GM19463 (cell line): Measurements from ENCODE around the gene PLPP7.
"Not testable (repeated sequence)": the region's sequence is repeated elsewhere in the genome, so short reads cannot be mapped to it uniquely, and the experiment has no call there.

Experiments used
- ATAC-seq: cut with Tn5 transposase; IDR thresholded peaks from one replicate; pipeline ENCODE4 v1.9.1; 2021; ENCODE audit warnings: mild to moderate bottlenecking, moderate library complexity; ENCODE audit not compliant: unreplicated experiment

PLPP7 gene

DNA sequence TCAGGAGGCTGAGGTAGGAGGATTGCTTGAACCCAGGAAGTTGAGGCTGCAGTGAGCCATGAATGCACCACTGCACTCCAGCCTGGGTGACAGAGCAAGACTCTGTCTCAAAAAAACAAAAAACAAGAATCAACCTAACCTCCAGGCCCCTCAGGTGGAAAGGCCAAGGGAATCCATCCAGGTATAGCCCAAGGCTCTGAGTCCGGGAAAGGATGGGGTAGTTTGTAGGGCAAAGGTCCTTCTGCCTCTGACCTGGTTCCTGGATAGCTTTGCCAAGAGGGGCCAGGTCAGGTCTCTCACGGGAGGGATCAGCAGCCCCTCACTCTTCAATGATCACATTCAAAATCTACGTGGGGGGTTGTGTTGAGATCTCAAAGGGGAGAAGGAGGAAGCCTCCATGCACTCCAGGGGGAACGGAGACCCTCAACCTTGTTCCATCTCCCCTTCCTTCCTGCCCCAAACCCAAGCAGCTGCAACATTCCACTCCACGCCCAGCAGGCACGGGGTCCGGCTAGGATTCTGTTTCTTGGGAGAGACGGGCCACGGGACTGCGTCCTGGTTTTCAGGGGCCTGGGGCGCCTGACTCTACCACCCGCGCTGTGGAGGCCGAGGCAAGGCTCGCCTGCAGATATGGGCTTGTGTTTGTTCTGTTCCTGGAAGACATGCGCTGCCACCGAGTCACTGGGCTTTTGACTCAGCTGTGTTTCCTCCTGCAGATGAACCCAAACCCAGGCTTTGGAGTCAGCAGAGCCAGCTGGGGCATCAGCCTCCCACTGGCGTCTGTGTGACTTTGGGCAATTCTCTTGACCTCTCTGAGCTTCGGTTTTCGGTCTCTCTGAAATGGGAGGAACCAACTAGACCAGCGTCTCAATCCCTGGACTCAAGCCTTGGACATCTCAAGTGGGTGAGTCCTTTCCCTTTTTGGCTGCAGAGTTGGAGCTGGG lies 35.5 kb downstream of the PLPP7 start:
- ATAC-seq, result no peak

DNA sequence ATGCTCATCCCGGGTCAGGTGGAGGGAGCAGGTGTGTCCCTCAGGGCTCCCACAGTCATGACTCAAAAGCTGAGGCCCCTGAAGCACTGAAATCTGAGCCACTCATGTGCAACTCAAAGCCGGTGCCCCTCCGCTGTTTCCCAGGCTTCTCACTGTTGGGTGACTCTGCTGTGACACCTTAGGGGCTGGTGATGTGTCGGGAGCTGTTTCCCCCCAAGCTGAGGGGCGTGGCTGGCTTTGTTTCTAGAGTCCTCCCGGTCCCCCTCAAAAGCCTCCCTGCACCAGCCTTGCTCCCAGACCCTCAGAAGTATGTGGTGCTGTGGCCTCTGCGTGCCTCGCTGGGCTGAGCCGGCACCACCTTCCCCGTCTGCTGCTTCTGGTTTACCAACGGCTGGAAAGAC lies 39.7 kb downstream of the PLPP7 start:
- ATAC-seq, result no peak

DNA sequence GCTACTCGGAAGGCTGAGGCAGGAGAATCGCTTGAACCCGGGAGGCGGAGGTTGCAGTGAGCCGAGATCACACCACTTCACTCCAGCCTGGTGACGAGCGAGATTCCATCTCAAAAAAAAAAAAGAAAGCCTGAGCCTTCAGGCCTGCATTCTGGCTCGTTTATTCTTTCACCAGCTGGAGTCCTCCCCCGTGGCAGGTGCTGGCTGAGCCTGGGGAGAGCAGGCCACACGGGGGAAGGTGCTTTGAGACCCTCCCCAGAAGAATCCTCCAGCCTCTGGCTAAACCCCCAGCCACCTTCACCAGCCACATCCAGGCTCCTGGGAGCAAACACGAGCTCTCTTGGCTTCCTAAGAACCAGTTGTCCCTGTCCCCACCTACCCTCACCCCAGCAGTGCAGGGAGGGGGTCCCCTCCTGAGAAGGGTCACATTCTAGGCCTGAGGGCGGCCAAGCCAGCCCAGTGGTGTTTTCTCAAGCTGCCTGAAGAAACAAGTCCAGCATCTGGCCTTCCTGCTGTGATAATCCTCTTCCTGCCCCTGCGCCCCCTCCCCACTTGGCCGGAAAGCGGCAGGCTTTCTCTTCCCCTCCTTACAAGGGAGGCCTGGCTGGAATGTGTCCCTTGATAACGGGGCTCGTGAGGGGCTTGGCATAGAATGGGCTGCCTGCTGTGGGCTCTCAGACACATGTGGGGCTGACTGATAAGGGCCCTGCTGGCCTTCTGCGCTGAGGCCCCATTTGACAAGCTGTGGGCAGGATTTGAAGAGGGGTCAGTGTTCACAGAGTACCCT lies 41.5 kb downstream of the PLPP7 start:
- no peak for ATAC-seq

DNA sequence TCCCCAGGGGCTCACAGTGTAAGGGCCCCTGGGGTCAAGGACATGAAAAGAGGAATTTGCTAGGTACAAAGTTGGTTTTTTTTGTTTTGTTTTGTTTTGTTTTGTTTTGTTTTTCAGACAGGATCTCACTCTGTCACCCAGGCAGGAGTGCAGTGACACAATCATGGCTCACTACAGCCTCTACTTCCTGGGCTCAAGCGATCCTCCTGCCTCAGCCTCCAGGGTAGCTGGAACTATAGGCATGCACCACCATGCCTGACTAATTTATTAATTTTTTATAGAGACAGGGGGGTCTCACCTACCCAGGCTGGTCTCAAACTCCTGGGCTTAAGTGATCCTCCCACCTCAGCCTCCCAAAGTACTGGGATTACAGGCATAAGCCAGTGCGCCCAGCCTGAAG lies 42.5 kb downstream of the PLPP7 start:
- ATAC-seq, result not testable (repeated sequence)

DNA sequence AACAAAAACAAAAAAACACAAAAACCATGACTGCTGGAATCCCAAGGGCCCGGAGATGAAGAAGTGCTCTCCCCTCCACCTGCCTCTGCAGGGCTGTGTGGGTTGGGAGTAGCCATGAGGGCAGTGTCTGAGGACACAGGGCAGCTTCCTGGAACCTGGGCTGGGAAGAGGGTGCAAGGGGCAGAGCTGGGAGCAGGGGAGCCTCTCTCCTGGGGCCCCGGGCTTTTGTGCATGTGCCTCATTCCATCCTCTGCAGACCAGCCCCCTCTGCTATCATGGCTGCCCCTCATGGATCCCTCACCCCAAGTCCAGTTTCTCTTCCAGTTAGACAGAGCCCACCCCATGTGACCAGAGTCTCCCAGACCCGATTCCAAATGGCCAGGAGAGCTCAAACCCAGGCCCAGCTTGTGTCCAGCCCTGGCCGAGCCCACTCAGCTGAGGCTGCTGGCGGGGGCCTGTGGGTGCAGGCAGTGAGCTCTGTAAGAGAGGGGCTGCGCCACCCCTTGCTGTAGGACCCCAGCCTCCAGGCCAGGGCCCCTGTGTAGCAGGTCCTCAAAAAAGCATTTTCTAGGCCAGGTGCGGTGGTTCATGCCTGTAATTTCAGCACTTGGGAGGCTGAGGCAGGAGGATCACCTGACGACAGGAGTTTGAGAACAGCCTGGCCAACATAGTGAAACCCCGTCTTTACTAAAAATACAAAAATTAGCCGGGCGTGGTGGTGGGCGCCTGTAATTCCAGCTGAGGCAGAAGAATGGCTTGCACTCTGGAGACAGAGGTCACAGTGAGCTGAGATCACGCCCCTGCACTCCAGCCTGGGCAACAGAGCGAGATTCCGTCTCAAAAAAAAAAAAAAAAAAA lies 44.5 kb downstream of the PLPP7 start:
- ATAC-seq, result no peak

GRCh38 chr9:131334629-131335367 lies 45.3 kb downstream of the PLPP7 start:
- ATAC-seq, result no peak

DNA sequence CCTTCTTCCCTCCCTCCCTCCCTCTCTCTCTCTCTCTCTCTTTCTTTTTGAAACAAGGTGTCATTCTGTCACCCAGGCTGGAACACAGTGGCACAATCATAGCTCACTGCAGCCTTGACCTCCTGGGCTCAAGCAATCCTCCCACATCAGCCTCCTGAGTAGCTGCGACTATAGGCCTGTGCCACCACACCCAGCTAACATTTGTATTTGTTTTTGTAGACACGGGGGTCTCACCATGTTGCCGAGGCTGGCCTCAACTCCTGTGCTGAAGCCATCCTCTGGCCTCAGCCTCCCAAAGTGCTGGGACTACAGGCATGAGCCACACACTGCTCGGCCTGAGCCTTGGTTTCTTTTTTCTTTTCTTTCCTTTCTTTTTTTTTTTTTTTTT lies 45.8 kb downstream of the PLPP7 start:
- no peak for ATAC-seq

GRCh38 chr9:131337131-131337848 lies 47.8 kb downstream of the PLPP7 start:
- no peak for ATAC-seq

- ATAC-seq, result not testable (repeated sequence)
Observed at GRCh38 chr9:131339212-131339611, 49.7 kb downstream of the PLPP7 start.

DNA sequence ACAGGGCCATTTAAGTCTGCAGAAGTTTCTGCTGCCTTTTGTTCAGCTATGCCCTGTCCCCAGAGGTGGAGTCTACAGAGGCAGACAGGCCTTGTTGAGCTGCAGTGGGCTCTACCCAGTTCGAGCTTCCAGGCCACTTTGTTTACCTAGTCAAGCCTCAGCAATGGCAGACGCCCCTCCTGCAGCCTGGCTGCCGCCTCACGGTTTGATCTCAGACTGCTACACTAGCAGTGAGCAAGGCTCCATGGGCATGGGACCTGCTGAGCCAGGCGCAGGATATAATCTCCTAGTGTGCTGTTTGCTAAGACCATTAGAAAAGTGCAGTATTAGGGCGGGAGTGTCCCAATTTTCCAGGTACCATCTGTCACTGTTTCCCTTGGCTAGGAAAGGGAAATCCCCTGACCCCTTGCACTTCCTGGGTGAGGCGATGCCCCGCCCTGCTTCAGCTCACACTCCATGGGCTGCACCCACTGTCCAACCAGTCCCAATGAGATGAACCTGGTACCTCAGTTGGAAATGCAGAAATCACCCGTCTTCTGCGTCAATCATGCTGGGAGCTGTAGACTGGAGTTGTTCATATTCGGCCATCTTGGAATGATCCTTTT lies 55.5 kb downstream of the PLPP7 start:
- not testable (repeated sequence) for ATAC-seq

DNA sequence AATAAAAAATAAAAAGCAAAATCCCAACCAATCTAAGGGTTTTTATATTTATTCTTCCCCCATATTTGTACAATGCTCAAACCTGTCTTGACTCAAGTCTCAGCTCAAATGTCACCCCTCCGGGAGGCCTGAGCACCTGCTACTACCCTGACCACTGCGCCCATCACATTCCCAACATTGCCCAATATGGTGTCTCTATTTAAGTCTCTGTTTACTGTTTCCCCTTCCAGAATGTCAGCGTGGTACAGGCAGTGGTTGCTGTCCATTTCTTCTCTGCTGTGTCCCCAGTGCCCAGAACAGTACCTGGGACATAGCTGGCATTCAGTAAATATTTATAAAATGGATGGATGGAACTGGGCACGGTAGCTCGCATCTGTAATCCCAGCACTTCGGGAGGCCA lies 57.0 kb downstream of the PLPP7 start:
- ATAC-seq, result no peak

DNA sequence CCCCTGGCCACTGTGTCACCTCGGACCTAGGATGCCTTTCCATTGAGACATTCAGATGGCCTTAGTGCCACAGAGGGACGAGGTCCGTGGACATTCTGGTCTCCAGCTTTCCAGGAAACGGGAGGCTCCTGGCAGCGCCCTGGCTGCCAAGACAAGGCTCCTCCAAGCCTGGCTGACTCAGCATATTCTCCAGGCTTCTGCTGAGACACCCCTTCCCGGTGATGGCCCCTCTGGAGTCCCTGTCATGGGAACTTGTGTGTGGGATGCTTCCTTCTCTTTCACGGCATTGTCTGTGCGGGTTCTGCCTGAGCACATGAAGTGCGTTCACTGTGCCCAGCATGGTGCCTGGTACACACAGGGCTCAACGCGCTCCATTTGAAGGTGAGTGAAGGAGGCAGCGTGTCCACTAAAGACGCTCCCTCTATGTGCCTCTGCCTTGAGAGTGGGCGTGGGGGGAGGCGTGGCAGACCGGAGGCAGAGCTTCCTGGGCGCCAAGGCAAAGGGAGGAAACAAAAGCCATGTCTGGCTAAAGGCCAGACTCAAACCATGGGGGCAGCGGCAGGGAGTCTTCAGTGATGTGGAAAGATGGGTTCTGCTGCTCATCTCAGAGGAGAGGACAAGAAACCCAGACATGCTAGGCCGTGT lies 58.0 kb downstream of the PLPP7 start:
- ATAC-seq, result no peak

DNA sequence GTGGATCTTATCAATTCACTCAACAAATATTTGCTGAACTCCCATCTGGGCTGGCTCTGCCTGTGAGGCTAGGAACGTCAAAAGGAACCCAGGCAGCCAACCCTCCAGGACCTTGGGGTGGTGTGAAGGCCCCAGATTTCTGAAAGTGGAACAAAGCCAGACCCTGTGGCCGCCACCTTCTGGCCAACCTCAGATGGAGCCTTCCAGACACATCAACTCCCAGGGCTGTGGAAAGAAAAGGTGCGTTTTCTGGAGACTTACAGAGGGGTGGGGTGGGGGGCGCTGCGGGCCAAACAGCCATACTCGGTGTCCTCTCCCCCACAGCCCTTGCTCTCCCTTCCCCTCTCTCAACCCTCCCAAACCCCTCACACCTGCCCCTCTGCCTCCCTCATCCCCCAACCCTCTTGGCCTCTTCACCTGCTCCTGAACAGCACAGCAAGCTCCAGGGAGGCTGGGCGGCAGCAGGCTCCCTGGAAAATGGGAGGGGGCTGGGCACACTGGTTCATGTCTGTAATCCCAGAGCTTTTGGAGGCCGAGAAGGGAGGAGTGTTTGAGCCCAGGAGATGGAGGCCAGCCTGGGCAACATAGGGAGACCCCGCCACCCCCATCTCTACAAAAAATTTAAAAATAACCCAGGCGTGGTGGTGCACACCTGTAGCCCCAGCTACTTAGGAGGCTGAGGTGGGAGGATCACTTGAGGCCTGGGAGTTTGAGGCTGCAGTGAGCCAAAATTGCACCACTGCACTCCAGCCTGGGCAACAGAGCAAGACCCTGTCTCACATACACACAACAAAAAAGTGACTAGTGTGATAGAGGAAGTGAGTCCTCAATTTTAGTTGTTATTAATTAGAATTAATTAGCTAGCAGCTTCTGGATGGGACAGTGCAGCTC lies 59.4 kb downstream of the PLPP7 start:
- ATAC-seq, result no peak

DNA sequence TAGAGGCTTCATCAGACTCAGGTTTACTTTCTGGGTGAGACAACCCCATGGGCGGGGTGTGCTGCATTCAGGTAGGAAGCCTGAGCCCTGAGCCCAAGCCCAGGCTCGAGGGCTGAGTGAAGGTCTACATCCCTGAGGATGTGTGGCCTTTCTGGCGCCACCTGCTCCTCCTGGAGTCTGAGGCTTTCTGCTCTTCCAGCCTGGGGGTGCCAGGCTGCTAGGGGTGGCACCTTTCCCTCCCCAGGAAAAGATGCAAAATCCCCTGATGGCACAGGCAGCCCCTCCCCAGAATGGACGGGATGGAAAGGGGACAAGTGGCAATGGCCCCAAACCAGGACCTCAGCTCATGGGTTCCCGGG lies 60.0 kb downstream of the PLPP7 start:
- ATAC-seq, result no peak

DNA sequence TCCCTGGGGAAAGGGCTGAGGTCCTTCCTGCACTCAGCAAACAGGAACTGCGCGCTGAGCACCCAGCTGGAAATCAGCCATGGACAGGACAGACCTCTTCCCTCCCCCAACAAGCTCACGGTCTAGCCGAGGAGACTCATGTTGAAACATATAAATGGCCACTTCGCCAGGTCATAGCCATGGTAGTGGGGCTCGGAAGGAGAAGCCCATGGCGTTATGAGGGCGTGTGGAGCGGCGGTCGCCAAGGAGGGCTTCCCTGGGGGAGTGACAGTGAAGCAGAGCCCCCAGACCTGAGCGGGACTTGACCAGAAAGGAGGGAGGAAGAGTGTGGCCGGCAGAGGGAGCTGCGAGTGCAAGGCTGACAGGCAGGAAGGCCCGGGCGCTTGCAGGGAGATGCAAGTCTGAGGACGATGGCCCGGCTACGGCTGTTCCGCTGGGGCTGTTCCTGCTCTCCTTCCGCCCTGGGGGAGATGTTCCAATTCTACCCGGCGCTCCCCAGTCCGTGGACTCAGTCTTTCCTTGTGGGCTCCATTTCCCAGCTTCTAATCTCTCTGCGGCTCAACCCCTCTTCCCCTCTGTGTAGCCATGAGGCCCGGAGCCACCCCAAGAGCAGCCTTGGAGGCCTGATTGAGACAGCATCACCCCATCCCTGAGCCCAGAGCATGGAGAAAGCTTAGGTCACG lies 60.5 kb downstream of the PLPP7 start:
- ATAC-seq, result no peak

GRCh38 chr9:131356479-131356878 lies 67.0 kb downstream of the PLPP7 start:
- ATAC-seq, result not testable (repeated sequence)

DNA sequence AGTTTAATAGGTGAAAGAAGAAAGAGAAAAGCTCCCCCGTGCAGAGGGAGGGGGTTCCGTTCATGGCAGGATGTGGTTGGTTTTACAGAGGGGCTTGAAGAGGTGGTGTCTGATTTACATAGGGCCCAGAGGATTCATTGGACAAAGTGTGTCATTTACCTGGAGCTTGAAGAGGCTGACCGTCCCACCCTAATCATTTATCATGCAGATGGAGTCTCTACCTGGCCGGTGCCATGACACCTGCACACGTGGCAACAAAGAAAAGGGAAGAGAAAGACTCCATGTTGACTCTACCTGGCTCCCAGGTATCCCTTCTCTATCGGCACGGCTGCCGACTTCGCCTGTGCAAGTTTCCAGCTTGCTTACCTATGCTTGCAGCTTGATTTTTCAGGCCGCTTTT lies 69.0 kb downstream of the PLPP7 start:
- no peak for ATAC-seq
